Body of pancreas (tissue), 4 donors: ENCODE measurements around the gene TRIOBP.

Experiments used
- POLR2A ChIP-seq, 3 donors: fragments of 450-650 bp; IDR thresholded peaks; one replicate each; pipeline ENCODE4 v1.6.1; 2016; ENCODE audit warnings: antibody characterized with exemption in 3 of 3, mild to moderate bottlenecking in 2 of 3
- TF ChIP-seq, protein P1 (sequence below), 7 experiments: fragments of 450-650 bp in 4 of 7; fragments of 200-600 bp in 3 of 7; sonication (generic) in 3 of 7; IDR thresholded peaks; one replicate each; pipeline ENCODE4 v1.5.1; 2016 to 2019; ENCODE audit warnings: antibody characterized with exemption in 7 of 7

DNA sequence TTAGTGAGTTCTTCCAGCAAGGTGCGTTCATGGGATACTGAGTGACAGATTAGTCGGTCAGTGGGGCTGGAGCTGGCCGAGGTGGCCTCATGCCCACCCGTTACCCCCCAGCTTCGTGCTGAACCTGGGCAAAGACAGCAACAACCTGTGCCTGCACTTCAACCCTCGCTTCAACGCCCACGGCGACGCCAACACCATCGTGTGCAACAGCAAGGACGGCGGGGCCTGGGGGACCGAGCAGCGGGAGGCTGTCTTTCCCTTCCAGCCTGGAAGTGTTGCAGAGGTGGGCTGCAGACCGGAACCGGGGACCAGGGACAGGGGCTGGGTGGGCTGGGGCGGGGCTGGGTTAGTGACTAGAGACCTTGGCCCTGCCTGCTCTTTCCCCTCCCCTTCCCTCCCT lies 18.5 kb upstream of the TRIOBP start:
- TF ChIP-seq, protein P1, sequence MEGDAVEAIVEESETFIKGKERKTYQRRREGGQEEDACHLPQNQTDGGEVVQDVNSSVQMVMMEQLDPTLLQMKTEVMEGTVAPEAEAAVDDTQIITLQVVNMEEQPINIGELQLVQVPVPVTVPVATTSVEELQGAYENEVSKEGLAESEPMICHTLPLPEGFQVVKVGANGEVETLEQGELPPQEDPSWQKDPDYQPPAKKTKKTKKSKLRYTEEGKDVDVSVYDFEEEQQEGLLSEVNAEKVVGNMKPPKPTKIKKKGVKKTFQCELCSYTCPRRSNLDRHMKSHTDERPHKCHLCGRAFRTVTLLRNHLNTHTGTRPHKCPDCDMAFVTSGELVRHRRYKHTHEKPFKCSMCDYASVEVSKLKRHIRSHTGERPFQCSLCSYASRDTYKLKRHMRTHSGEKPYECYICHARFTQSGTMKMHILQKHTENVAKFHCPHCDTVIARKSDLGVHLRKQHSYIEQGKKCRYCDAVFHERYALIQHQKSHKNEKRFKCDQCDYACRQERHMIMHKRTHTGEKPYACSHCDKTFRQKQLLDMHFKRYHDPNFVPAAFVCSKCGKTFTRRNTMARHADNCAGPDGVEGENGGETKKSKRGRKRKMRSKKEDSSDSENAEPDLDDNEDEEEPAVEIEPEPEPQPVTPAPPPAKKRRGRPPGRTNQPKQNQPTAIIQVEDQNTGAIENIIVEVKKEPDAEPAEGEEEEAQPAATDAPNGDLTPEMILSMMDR (IDR thresholded peaks at IDR 0.05), result no peak
- no peak for TF ChIP-seq POLR2A (IDR thresholded peaks at IDR 0.05)
